Measurements from ENCODE around the gene MVP.

The MVP gene

GRCh38 chr16:29804455-29805231 is 15.6 kb upstream of the MVP start:
- no peak for DNase-seq (ENCODE audit: low spot score)
- FAIRE-seq = no peak

- FAIRE-seq = peak; percentile 90
Measured at GRCh38 chr16:29805232-29806098, 14.8 kb upstream of the MVP start.

GRCh38 chr16:29806099-29806579 is 14.1 kb upstream of the MVP start, which contains the start of gene MAZ:
Gene MAZ, plus strand, starts transcription at chr16:29806529. Its CDS starts 173 bp downstream, at chr16:29806702.
- DNase-seq (ENCODE audit: low spot score) (no peak), FAIRE-seq (no peak)

More at GRCh38 chr16:29805232-29806098, 14.8 kb upstream of the MVP start:
- peak; percentile 86 for DNase-seq (ENCODE audit: low spot score)

- no peak for DNase-seq (ENCODE audit: low spot score)
- FAIRE-seq = no peak
Measured at GRCh38 chr16:29806641-29807425, 13.4 kb upstream of the MVP start.

GRCh38 chr16:29807426-29808218 is 12.6 kb upstream of the MVP start:
- DNase-seq (ENCODE audit: low spot score) = no peak
- peak; percentile 73 for FAIRE-seq

- DNase-seq (ENCODE audit: low spot score) (no peak), FAIRE-seq (no peak)
Measured at GRCh38 chr16:29808219-29808900, 11.9 kb upstream of the MVP start.

- FAIRE-seq (no peak), DNase-seq (ENCODE audit: low spot score) (no peak)
Measured at GRCh38 chr16:29809031-29809747, 11.1 kb upstream of the MVP start.

GRCh38 chr16:29809850-29810698 is 10.2 kb upstream of the MVP start:
- FAIRE-seq (no peak), DNase-seq (ENCODE audit: low spot score) (no peak)

- no peak for FAIRE-seq
Measured at GRCh38 chr16:29810699-29811169, 9.5 kb upstream of the MVP start.

GRCh38 chr16:29811170-29811895 is 8.9 kb upstream of the MVP start:
- peak; percentile 87 for DNase-seq (ENCODE audit: low spot score)
- no peak for FAIRE-seq

More at GRCh38 chr16:29810699-29811169, 9.5 kb upstream of the MVP start:
- DNase-seq (ENCODE audit: low spot score) = no peak

- no peak for FAIRE-seq
- no peak for DNase-seq (ENCODE audit: low spot score)
Measured at GRCh38 chr16:29811896-29812665, 8.2 kb upstream of the MVP start, which contains the start of gene PRRT2. Gene PRRT2, plus strand, starts transcription at chr16:29812193. Its CDS starts 862 bp downstream, at chr16:29813055.

- DNase-seq (ENCODE audit: low spot score) = no peak
- FAIRE-seq = no peak
Measured at GRCh38 chr16:29812754-29813643, 7.3 kb upstream of the MVP start.

- no peak for FAIRE-seq
- no peak for DNase-seq (ENCODE audit: low spot score)
Measured at GRCh38 chr16:29813644-29814562, 6.4 kb upstream of the MVP start.

- DNase-seq (ENCODE audit: low spot score) = no peak
- FAIRE-seq = no peak
Measured at GRCh38 chr16:29814592-29814991, 5.7 kb upstream of the MVP start.

Data from urothelium cell line (cell line).